Neural progenitor cell (in vitro differentiated cells): ENCODE results near the gene AGT. TPM values are rescaled to one million over a fixed set of nuclear protein-coding genes. Genes with fewer than 3 reads are reported as not detected.

Experiments
- DNase-seq: peaks from one replicate; pipeline ENCODE4 v3.0.0-alpha.2; 2016; ENCODE audit warnings: low spot score
- H2AFZ ChIP-seq: fragments of 200-600 bp; sonication (generic); replicated peaks from 2 replicates; pipeline ENCODE4 v1.6.1; 2016; ENCODE audit warnings: antibody characterized with exemption
- H3F3A ChIP-seq: fragments of 200-600 bp; sonication (generic); 2 replicates; pipeline ENCODE4 v1.6.1; 2016; ENCODE audit warnings: antibody characterized with exemption, low read depth
- H3K27ac ChIP-seq: fragments of 200-600 bp; sonication (generic); 2 replicates; pipeline ENCODE4 v1.5.1; 2016; ENCODE audit warnings: mild to moderate bottlenecking
- H3K27me3 ChIP-seq: fragments of 200-600 bp; sonication (generic); 2 replicates; pipeline ENCODE4 v1.6.1; 2016; ENCODE audit warnings: mild to moderate bottlenecking, moderate library complexity
- H3K36me3 ChIP-seq: fragments of 200-600 bp; sonication (generic); 2 replicates; pipeline ENCODE4 v1.5.1; 2016
- H3K4me1 ChIP-seq: fragments of 200-600 bp; sonication (generic); 2 replicates; pipeline ENCODE4 v1.6.1; 2016; ENCODE audit warnings: mixed run types
- H3K4me2 ChIP-seq: fragments of 200-600 bp; sonication (generic); 2 replicates; pipeline ENCODE4 v1.6.1; 2016
- H3K4me3 ChIP-seq: fragments of 200-600 bp; sonication (generic); 2 replicates; pipeline ENCODE4 v1.5.1; 2016
- H3K79me2 ChIP-seq: fragments of 200-600 bp; sonication (generic); 2 replicates; pipeline ENCODE4 v1.6.1; 2016; ENCODE audit warnings: low read depth
- H3K9ac ChIP-seq: fragments of 200-600 bp; sonication (generic); 2 replicates; pipeline ENCODE4 v1.6.1; 2016
- H3K9me3 ChIP-seq: fragments of 200-600 bp; sonication (generic); 2 replicates; pipeline ENCODE4 v1.5.1; 2016; ENCODE audit warnings: low read depth
- H4K20me1 ChIP-seq: fragments of 200-600 bp; sonication (generic); 2 replicates; pipeline ENCODE4 v1.6.1; 2016; ENCODE audit warnings: low read depth
- H3K27ac Mint-ChIP-seq: 3 replicates; pipeline ENCODE4 v1.8.0; 2021; ENCODE audit warnings: mixed read lengths
- H3K27me3 Mint-ChIP-seq: 2 replicates; pipeline ENCODE4 v1.8.0; 2022; ENCODE audit warnings: low read depth, mild to moderate bottlenecking, inconsistent platforms, moderate library complexity, mixed read lengths; ENCODE audit not compliant: insufficient read depth
- H3K36me3 Mint-ChIP-seq: 3 replicates; pipeline ENCODE4 v1.8.0; 2021; ENCODE audit warnings: mixed read lengths
- H3K4me1 Mint-ChIP-seq: 3 replicates; pipeline ENCODE4 v1.8.0; 2021; ENCODE audit warnings: mixed read lengths
- H3K4me3 Mint-ChIP-seq: 3 replicates; pipeline ENCODE4 v1.8.0; 2021; ENCODE audit warnings: mild to moderate bottlenecking, moderate library complexity, mixed read lengths
- H3K9me3 Mint-ChIP-seq: 3 replicates; pipeline ENCODE4 v1.8.0; 2020; ENCODE audit warnings: mixed read lengths
- EZH2 ChIP-seq: fragments of 200-600 bp; sonication (generic); IDR thresholded peaks from 2 replicates; pipeline ENCODE4 v1.6.1; 2017; ENCODE audit warnings: antibody characterized with exemption, mild to moderate bottlenecking, moderate library complexity
- EZH2phosphoT487 ChIP-seq: fragments of 200-600 bp; sonication (generic); IDR thresholded peaks from 2 replicates; pipeline ENCODE4 v1.6.1; 2017; ENCODE audit warnings: antibody characterized with exemption
- total RNA-seq: library from RNA; depleted of rRNA; stranded (reverse); fragments of >200 nt; gene quantifications from 2 replicates; pipeline ENCODE4 v1.2.3, GENCODE V29; 2015; ENCODE audit warnings: low replicate concordance
- TF ChIP-seq, protein P1 (sequence below): fragments of 200-600 bp; sonication (generic); IDR thresholded peaks from 2 replicates; pipeline ENCODE4 v1.5.1; 2017; ENCODE audit warnings: antibody characterized with exemption, mild to moderate bottlenecking

AGT gene
- total RNA-seq, 1 donor from 2014 or later: 0.80 TPM

DNA sequence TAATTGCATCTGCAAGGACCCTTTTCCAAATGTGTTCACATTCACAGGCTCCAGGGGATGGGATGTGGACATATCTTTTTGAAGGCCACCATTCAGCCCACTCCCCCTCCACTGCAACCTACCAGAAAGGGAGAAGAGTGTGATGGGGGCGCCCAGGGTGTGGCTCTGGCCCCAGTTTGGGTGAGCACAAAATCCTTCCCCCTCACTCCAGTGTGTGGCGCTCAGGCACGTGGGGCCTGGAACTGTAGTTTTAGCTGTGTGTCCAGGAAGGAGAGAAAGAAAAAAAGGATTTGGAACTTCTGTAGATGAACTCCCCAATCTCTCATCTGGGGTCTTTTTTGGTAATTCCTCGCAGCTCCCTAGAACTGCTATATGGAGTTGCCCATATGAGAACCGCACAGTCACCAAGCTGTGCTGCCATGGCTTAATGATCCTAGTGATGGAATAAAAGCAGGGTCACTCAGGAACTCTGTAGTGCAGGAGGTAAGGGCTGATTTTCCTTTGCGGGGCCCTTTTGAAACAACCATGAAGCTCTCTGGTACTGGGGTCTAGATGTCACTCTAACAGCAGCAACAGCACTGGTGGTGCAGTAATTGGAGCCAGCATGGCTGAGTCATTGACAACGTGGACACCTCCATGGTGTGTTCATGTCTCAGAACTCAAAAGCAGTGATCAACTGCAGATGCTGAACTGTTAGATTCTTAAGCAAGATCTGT lies 17.0 kb downstream of the AGT start:
- H3K36me3 Mint-ChIP-seq: peaks cover 10% of the 10 kb centered on the region
- Histone ChIP-seq H3K36me3 (no peaks in the 10 kb centered on the region), H3K27ac (no peak overlapping the region), H2AFZ (no peak overlapping the region), H3K4me1 (no peaks in the 10 kb centered on the region), H3K79me2 (no peaks in the 10 kb centered on the region), H3F3A (peaks cover 4% of the 10 kb centered on the region), H3K27me3 (no peaks in the 10 kb centered on the region), H4K20me1 (no peaks in the 10 kb centered on the region), H3K4me3 (no peak overlapping the region), H3K4me2 (no peak overlapping the region), H3K9ac (no peak overlapping the region), H3K9me3 (no peaks in the 10 kb centered on the region)
- H3K9me3 Mint-ChIP-seq: no peaks in the 10 kb centered on the region
- DNase-seq: no peak
- H3K4me1 Mint-ChIP-seq: peaks cover 16% of the 10 kb centered on the region
- no peak overlapping the region for H3K4me3 Mint-ChIP-seq
- H3K27ac Mint-ChIP-seq: peak overlapping the region; percentile 46
- H3K27me3 Mint-ChIP-seq: peaks cover 6% of the 10 kb centered on the region
- TF ChIP-seq EZH2phosphoT487 (no peak), EZH2 (no peak)
- TF ChIP-seq, protein P1, sequence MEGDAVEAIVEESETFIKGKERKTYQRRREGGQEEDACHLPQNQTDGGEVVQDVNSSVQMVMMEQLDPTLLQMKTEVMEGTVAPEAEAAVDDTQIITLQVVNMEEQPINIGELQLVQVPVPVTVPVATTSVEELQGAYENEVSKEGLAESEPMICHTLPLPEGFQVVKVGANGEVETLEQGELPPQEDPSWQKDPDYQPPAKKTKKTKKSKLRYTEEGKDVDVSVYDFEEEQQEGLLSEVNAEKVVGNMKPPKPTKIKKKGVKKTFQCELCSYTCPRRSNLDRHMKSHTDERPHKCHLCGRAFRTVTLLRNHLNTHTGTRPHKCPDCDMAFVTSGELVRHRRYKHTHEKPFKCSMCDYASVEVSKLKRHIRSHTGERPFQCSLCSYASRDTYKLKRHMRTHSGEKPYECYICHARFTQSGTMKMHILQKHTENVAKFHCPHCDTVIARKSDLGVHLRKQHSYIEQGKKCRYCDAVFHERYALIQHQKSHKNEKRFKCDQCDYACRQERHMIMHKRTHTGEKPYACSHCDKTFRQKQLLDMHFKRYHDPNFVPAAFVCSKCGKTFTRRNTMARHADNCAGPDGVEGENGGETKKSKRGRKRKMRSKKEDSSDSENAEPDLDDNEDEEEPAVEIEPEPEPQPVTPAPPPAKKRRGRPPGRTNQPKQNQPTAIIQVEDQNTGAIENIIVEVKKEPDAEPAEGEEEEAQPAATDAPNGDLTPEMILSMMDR: peak; percentile 6

DNA sequence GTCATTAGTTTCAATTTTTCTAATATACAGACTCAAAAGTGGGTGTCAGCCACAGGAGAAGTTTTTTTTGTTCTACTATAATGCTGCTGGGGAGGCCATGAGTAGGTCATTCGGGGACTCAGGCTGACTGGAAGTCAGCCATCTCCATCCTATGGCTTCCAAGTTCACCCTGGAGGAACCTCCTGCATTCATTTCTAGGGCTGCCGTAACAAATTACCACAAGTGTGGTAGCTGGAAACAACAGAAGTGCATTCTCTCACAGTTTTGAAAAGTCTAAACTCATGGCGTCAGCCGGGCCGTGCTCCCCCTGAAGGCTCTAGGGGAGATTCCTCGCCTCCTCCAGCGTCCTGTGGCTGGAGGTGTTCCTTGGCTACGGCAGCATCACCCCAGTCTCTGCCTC lies 17.7 kb downstream of the AGT start:
- Histone ChIP-seq H2AFZ (no peak overlapping the region), H3K36me3 (no peaks in the 10 kb centered on the region), H3K4me2 (no peak overlapping the region), H4K20me1 (no peaks in the 10 kb centered on the region), H3K9me3 (no peaks in the 10 kb centered on the region), H3K4me3 (no peak overlapping the region), H3K27me3 (no peaks in the 10 kb centered on the region), H3K9ac (no peak overlapping the region), H3K79me2 (no peaks in the 10 kb centered on the region), H3K4me1 (no peaks in the 10 kb centered on the region), H3K27ac (no peak overlapping the region), H3F3A (peaks cover 4% of the 10 kb centered on the region)
- DNase-seq: no peak
- Mint-ChIP-seq H3K9me3 (no peaks in the 10 kb centered on the region), H3K27me3 (peaks cover 6% of the 10 kb centered on the region), H3K4me1 (peaks cover 12% of the 10 kb centered on the region), H3K27ac (no peak overlapping the region), H3K4me3 (no peak overlapping the region), H3K36me3 (peaks cover 12% of the 10 kb centered on the region)
- TF ChIP-seq, protein P1: no peak
- TF ChIP-seq EZH2 (no peak), EZH2phosphoT487 (no peak)

DNA sequence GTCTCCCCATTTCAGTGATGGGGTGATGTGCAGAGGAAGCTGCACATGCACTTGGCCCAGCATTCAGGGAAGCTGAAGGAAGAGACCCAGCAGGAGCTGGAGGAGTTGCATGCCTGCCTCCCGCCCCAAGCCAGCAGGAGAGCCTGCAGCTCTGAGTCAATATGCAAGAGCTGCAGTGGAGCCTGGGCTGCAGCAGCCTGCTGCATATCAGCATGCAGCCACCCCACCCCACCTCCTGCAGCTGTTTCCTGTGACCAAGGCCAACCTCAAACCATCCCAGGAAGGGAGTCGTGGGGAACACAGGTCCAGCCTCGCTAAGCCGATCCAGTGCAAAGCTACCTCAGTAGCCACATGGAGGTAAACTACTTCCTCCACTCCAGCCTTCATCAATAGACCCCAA lies 18.9 kb downstream of the AGT start:
- Histone ChIP-seq H3K9ac (no peak overlapping the region), H3K27ac (no peak overlapping the region), H3K4me3 (no peak overlapping the region), H3K9me3 (no peaks in the 10 kb centered on the region), H3K27me3 (no peaks in the 10 kb centered on the region), H2AFZ (no peak overlapping the region), H3F3A (peaks cover 4% of the 10 kb centered on the region), H3K4me2 (no peak overlapping the region), H3K36me3 (peaks cover 6% of the 10 kb centered on the region), H3K79me2 (no peaks in the 10 kb centered on the region), H3K4me1 (no peaks in the 10 kb centered on the region), H4K20me1 (no peaks in the 10 kb centered on the region)
- peaks cover 14% of the 10 kb centered on the region for H3K36me3 Mint-ChIP-seq
- TF ChIP-seq EZH2phosphoT487 (no peak), EZH2 (no peak)
- TF ChIP-seq, protein P1: no peak
- H3K27me3 Mint-ChIP-seq: peaks cover 6% of the 10 kb centered on the region
- H3K4me1 Mint-ChIP-seq: peaks cover 8% of the 10 kb centered on the region
- no peaks in the 10 kb centered on the region for H3K9me3 Mint-ChIP-seq
- H3K27ac Mint-ChIP-seq: no peak overlapping the region
- DNase-seq: no peak
- H3K4me3 Mint-ChIP-seq: no peak overlapping the region
